ENCODE data around the gene KLC1.

GRCh38 chr14:103594265-103594664, 34.7 kb upstream of the KLC1 start:
- no peak for TF ChIP-seq CTCF (conservative IDR thresholded peaks at IDR 0.05; ENCODE audit: low read depth, low read length)
- TF ChIP-seq EZH2 (IDR thresholded peaks at IDR 0.05; ENCODE audit: borderline replicate concordance, low read depth, low read length, poor library complexity, severe bottlenecking), result no peak
